ENCODE measurements around the gene INO80.

DNA sequence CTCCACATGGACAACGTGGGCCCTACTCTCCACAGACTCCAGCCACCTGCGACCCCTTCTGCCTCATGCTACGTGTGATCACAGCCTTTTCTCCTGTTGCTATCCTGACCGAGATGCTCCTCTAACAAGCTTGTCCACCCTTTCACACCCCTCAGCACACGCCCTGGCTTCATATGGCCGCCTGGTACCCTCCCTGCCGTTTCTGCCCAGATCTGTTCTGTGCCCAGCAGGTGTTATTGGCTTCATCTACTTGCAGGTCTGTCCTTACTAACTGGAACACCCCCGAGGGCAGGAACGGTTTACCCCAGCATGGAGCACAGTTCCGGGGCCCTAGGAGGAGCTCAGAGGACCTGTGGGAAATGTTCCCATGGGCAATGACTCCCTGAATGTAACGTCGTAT lies 152.9 kb downstream of the INO80 start:
- TF ChIP-seq, protein P1, sequence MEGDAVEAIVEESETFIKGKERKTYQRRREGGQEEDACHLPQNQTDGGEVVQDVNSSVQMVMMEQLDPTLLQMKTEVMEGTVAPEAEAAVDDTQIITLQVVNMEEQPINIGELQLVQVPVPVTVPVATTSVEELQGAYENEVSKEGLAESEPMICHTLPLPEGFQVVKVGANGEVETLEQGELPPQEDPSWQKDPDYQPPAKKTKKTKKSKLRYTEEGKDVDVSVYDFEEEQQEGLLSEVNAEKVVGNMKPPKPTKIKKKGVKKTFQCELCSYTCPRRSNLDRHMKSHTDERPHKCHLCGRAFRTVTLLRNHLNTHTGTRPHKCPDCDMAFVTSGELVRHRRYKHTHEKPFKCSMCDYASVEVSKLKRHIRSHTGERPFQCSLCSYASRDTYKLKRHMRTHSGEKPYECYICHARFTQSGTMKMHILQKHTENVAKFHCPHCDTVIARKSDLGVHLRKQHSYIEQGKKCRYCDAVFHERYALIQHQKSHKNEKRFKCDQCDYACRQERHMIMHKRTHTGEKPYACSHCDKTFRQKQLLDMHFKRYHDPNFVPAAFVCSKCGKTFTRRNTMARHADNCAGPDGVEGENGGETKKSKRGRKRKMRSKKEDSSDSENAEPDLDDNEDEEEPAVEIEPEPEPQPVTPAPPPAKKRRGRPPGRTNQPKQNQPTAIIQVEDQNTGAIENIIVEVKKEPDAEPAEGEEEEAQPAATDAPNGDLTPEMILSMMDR (conservative IDR thresholded peaks at IDR 0.05; ENCODE audit: low read depth, low read length): no peak
- no peak for TF ChIP-seq EZH2 (IDR thresholded peaks at IDR 0.05; ENCODE audit: borderline replicate concordance, low read depth, low read length, poor library complexity, severe bottlenecking)

All from A673 (cell line).